ENCODE results near the gene PFKM.

The PFKM gene

DNA sequence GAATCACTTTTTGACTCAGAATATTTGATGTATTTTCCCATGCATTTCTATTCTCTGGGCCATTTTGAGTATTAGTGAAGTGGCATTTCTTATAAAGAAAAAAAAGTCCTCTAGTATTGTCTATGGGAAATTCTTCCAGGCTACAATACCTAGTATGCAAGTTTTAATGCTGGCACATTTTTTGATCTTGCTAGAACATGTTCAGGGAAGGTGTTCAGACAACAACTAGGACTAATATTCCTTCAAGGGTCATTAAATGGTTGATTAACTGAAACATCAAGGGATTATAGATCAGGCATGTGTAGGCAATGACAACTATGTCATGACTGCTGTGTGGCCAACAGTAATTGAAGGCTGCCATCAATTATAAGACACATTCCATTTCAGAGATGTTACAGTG, 71.9 kb downstream of the PFKM start:
- DNase-seq: no peak

DNA sequence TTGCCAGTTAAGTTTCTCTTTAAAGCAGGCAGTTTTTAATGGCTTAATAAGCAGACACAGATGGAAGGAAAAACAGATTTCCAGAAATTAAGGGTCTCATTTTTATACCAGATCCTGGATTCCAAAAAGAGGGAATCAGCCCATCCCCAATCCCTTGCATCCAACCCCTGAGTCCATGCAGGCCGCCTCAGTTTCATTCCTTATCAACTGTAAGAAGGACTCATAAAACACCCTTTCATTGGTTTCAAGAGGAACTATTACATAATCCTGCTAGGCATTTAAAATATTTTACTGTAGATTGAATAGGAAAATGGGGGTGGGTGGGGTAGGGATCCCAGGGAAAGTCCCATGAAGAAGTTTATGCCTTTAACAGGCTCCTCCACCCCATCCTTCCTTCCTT, 73.7 kb downstream of the PFKM start:
- DNase-seq: no peak

DNA sequence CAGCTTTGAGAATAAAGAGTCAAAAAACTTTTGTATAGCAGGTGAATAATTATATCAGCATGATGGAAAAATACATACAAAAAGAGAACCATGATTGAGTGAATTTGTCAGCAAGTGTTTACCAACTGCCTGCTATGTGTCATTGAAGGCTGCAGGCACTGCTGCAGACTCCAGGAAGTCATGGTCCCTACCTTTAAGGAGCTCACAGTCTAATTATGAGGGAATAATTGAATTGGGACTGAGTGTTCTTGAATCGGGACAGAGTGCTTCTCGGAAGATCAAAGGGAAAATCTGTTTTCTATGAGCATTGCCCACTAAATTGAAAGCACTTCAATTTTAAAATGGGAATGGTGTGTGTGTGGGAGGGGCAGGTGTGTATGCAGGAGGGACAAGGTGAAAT, 74.5 kb downstream of the PFKM start:
- no peak for DNase-seq

GRCh38 chr12:48194799-48195201, 75.6 kb downstream of the PFKM start:
- no peak for DNase-seq
